ENCODE measurements around the gene LRP5.

The LRP5 gene

DNA sequence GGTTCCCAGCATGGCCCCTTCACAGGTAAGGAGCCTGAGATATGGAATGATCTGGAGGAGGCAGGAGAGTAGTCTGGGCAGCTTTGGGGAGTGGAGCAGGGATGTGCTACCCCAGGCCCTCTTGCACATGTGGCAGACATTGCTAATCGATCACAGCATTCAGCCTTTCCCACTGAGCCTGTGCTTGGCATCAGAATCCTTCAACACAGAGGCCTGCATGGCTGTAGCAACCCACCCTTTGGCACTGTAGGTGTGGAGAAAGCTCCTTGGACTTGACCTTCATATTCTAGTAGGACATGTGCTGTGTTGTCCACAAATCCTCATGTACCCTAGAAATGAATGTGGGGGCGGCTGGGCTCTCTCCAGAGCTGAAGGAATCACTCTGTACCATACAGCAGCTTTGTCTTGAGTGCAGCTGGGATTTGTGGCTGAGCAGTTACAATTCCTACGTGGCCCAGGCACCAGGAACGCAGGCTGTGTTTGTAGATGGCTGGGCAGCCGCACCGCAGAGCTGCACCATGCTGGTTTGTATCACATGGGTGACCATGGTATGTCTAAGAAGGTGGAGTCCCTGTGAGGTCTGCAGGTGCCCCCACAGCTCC, 126.4 kb downstream of the LRP5 start:
- H3K9ac ChIP-seq: no peak overlapping the region
- no peak overlapping the region for H3K4me3 ChIP-seq (ENCODE audit: low read depth, low read length)
- H3K4me2 ChIP-seq (ENCODE audit: low read length): no peak overlapping the region
- H3K79me2 ChIP-seq: no peaks in the 10 kb centered on the region
- H3K27me3 ChIP-seq (ENCODE audit: control insufficient read depth, insufficient read depth, low read length): no peaks in the 10 kb centered on the region
- H3K27ac ChIP-seq: no peak overlapping the region
- no peaks in the 10 kb centered on the region for H3K9me3 ChIP-seq (ENCODE audit: control insufficient read depth, low read length)
- H2AFZ ChIP-seq: no peak overlapping the region
- TF ChIP-seq, protein P1, sequence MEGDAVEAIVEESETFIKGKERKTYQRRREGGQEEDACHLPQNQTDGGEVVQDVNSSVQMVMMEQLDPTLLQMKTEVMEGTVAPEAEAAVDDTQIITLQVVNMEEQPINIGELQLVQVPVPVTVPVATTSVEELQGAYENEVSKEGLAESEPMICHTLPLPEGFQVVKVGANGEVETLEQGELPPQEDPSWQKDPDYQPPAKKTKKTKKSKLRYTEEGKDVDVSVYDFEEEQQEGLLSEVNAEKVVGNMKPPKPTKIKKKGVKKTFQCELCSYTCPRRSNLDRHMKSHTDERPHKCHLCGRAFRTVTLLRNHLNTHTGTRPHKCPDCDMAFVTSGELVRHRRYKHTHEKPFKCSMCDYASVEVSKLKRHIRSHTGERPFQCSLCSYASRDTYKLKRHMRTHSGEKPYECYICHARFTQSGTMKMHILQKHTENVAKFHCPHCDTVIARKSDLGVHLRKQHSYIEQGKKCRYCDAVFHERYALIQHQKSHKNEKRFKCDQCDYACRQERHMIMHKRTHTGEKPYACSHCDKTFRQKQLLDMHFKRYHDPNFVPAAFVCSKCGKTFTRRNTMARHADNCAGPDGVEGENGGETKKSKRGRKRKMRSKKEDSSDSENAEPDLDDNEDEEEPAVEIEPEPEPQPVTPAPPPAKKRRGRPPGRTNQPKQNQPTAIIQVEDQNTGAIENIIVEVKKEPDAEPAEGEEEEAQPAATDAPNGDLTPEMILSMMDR (IDR thresholded peaks at IDR 0.05): no peak
- H3K36me3 ChIP-seq (ENCODE audit: control insufficient read depth, insufficient read depth, low read length): no peaks in the 10 kb centered on the region
- H3K4me1 ChIP-seq: no peaks in the 10 kb centered on the region

DNA sequence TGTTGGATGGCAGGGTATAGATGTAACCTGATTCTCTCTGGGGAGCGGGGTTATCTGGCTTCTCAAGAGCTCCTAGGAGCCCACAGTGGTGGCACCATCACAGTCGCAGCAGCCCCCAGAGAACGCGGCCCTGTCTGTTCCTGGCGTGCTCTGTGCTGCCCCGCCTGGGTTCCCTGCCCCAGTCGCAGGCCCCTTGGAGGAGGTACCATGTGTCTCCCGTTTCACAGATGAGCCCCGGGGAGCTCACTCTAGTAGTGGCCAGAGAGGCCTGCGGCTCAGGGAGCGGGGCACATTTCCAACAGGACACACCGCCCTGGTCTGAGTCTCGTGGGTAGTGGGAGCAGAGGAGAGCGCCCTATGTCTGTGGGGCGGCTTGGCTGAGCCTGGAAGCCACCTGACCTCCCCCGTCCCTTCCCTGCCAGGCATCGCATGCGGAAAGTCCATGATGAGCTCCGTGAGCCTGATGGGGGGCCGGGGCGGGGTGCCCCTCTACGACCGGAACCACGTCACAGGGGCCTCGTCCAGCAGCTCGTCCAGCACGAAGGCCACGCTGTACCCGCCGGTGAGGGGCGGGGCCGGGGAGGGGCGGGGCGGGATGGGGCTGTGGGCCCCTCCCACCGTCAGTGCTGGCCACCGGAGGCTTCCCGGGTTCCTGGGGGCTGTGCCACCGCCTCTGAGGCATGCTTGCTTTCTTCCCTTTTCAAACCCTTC, 127.1 kb downstream of the LRP5 start:
- H3K9me3 ChIP-seq (ENCODE audit: control insufficient read depth, low read length): no peaks in the 10 kb centered on the region
- H3K4me2 ChIP-seq (ENCODE audit: low read length): no peak overlapping the region
- H2AFZ ChIP-seq: no peak overlapping the region
- no peak overlapping the region for H3K4me3 ChIP-seq (ENCODE audit: low read depth, low read length)
- TF ChIP-seq, protein P1 (IDR thresholded peaks at IDR 0.05): no peak
- no peak overlapping the region for H3K9ac ChIP-seq
- H3K4me1 ChIP-seq: no peaks in the 10 kb centered on the region
- H3K36me3 ChIP-seq (ENCODE audit: control insufficient read depth, insufficient read depth, low read length): no peaks in the 10 kb centered on the region
- H3K27me3 ChIP-seq (ENCODE audit: control insufficient read depth, insufficient read depth, low read length): no peaks in the 10 kb centered on the region
- H3K79me2 ChIP-seq: no peaks in the 10 kb centered on the region
- H3K27ac ChIP-seq: no peak overlapping the region

DNA sequence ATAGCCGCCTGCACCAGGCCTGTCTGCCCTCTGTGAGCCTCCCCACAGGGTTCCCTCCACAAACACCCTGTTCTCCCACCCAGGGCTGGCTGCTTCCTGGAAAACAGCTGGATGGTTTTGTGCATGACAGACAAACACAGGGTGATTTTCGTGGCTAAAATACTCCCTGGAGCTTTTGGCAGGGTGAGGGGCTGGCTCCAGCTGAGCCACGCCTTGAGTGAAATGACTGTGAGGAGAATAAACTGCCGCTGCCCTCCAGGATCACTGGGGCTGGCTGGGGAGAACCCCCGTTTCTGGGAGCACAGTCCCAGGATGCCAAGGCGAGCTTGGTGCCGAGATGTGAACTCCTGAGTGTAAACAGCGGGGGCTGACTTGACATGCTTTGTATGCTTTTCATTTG, 127.8 kb downstream of the LRP5 start:
- Histone ChIP-seq H3K4me3 (ENCODE audit: low read depth, low read length) (no peak overlapping the region), H3K79me2 (no peaks in the 10 kb centered on the region), H3K27ac (no peak overlapping the region), H3K4me1 (no peaks in the 10 kb centered on the region), H3K36me3 (ENCODE audit: control insufficient read depth, insufficient read depth, low read length) (no peaks in the 10 kb centered on the region), H3K9me3 (ENCODE audit: control insufficient read depth, low read length) (no peaks in the 10 kb centered on the region), H3K9ac (no peak overlapping the region), H3K4me2 (ENCODE audit: low read length) (no peak overlapping the region), H3K27me3 (ENCODE audit: control insufficient read depth, insufficient read depth, low read length) (no peaks in the 10 kb centered on the region), H2AFZ (no peak overlapping the region)
- TF ChIP-seq, protein P1 (IDR thresholded peaks at IDR 0.05): no peak

DNA sequence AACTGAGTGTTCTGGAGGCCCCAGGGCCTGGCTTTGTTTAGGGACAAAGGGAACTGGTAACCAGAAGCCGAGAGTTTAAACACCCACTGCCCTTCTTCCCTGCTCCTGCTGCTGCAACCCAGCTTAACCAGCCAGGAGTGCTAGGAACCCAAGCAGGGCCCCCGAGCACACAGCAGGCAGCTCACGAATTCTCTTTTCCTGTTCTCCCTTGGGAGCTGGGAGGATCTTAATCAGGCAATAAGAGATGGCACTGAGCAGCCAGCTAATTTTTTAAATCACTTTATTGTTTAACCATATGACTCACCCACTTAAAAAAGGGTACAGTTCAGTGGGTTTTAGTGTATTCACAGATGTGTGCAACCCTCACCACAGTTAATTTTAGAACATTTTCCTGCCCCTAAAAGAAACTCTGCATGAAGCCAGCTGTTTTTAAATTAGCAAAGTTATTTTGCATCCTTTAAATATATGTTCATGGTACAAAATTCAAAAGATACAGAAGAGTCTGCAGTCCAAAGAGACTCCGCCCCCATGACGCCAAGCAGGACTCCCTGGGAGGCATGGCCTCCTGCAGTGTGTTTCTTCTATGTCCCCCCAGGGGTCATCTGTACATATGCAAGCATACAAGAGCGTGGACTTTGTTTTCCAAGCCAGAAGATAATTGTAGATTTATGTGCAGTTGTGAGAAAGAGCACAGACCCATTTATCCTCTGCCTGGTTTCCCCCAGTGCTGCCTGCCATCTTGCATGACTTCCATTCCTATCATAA, 129.3 kb downstream of the LRP5 start:
- Histone ChIP-seq H3K4me3 (ENCODE audit: low read depth, low read length) (no peak overlapping the region), H3K27me3 (ENCODE audit: control insufficient read depth, insufficient read depth, low read length) (no peaks in the 10 kb centered on the region), H3K79me2 (no peaks in the 10 kb centered on the region), H3K9ac (no peak overlapping the region), H2AFZ (no peak overlapping the region), H3K36me3 (ENCODE audit: control insufficient read depth, insufficient read depth, low read length) (no peaks in the 10 kb centered on the region), H3K27ac (no peak overlapping the region), H3K4me1 (no peaks in the 10 kb centered on the region), H3K9me3 (ENCODE audit: control insufficient read depth, low read length) (no peaks in the 10 kb centered on the region), H3K4me2 (ENCODE audit: low read length) (no peak overlapping the region)
- TF ChIP-seq, protein P1 (IDR thresholded peaks at IDR 0.05): no peak
